ENCODE data around the gene MAP2K1. TPM values are rescaled to one million over a fixed set of nuclear protein-coding genes. Genes with fewer than 3 reads are reported as not detected.
A peak's percentile ranks its signal among the peaks of the same experiment; 100 is the strongest.

MAP2K1 gene
- total RNA-seq, 1 experiment from 2014 or later = 108 TPM

- H3K27ac Mint-ChIP-seq (ENCODE audit: low read depth, unreplicated experiment) = peak overlapping the region; percentile 94
- H3K27me3 Mint-ChIP-seq (ENCODE audit: insufficient read depth, unreplicated experiment) = no peaks in the 10 kb centered on the region
- intact Hi-C loops (cut with micrococcal nuclease) = loop anchor here (2.0 kb wide), 1 partner anchor 61 kb away; no protein-coding TSS in a partner anchor
- no peak for DNase-seq (ENCODE audit: unreplicated experiment)
- no peaks in the 10 kb centered on the region for H3K9me3 Mint-ChIP-seq (ENCODE audit: unreplicated experiment)
- peaks cover 10% of the 10 kb centered on the region for H3K4me1 Mint-ChIP-seq (ENCODE audit: insufficient read depth, unreplicated experiment)
- no peak for TF ChIP-seq CTCF (IDR thresholded peaks at IDR 0.05; ENCODE audit: unreplicated experiment)
- H3K4me3 Mint-ChIP-seq (ENCODE audit: unreplicated experiment) = peak overlapping the region; percentile 83
- CTCF ChIA-PET = no interaction called here
- BruUV-seq (replicated peaks) = no TSS peak
- H3K36me3 Mint-ChIP-seq (ENCODE audit: insufficient read depth, unreplicated experiment) = peaks cover 41% of the 10 kb centered on the region
- POLR2A ChIA-PET = interaction anchor here (0.6 to 3.7 kb wide), 27 partner anchors 9 to 1227 kb away, joined by 3 to 90 read pairs (median 4); partner anchors contain the start of genes MAP2K1 and MAP2K5
Observed at GRCh38 chr15:66505818-66506217, 119.1 kb downstream of the MAP2K1 start.

GRCh38 chr15:66508293-66508883, 121.7 kb downstream of the MAP2K1 start:
- peaks cover 30% of the 10 kb centered on the region for H3K36me3 Mint-ChIP-seq (ENCODE audit: insufficient read depth, unreplicated experiment)
- ChIA-PET CTCF (interaction anchor here (0.6 to 1.3 kb wide), 2 partner anchors 10 to 281 kb away, joined by 4 to 5 read pairs; partner anchors contain the start of gene SNAPC5), POLR2A (interaction anchor here (0.6 to 2.0 kb wide), 3 partner anchors 10 to 838 kb away, joined by 3 to 9 read pairs (median 5); partner anchors contain the start of gene SNAPC5)
- intact Hi-C loops (cut with micrococcal nuclease) = no loop called here
- H3K9me3 Mint-ChIP-seq (ENCODE audit: unreplicated experiment) = no peaks in the 10 kb centered on the region
- no peaks in the 10 kb centered on the region for H3K27me3 Mint-ChIP-seq (ENCODE audit: insufficient read depth, unreplicated experiment)
- H3K27ac Mint-ChIP-seq (ENCODE audit: low read depth, unreplicated experiment) = no peak overlapping the region
- no TSS peak for BruUV-seq (replicated peaks)
- no peak for TF ChIP-seq CTCF (IDR thresholded peaks at IDR 0.05; ENCODE audit: unreplicated experiment)
- no peak overlapping the region for H3K4me3 Mint-ChIP-seq (ENCODE audit: unreplicated experiment)
- no peak for DNase-seq (ENCODE audit: unreplicated experiment)
- peaks cover 10% of the 10 kb centered on the region for H3K4me1 Mint-ChIP-seq (ENCODE audit: insufficient read depth, unreplicated experiment)

DNA sequence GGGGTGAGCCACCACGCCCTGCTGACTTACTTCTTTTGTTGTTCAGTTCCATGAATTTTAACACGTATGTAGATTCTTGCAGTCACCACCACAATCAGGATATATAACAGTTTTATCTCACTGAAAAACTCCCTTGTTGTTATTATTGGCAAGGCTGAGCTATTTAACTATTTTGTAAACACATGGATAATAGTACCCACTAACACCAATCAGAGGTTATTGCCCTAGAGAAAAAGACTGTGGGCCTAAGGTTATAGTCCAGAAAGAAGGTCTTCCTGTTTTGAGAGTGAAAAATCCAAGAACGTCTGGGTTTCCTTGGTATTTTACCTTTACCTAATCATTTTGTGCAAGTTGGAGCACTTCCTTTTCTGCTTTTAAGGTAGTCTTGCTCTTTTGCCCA, 127.9 kb downstream of the MAP2K1 start:
- POLR2A ChIA-PET = interaction anchor here (0.7 to 1.3 kb wide), 2 partner anchors 9 to 18 kb away, joined by 5 to 6 read pairs; partner anchors contain the start of genes RPL4 and ZWILCH
- BruUV-seq (replicated peaks) = no TSS peak
- CTCF ChIA-PET = interaction anchor here (0.6 kb wide), 1 partner anchor 120 kb away, joined by 3 read pairs; no protein-coding TSS in a partner anchor
- TF ChIP-seq CTCF (IDR thresholded peaks at IDR 0.05; ENCODE audit: unreplicated experiment) = no peak
- no peak overlapping the region for H3K4me3 Mint-ChIP-seq (ENCODE audit: unreplicated experiment)
- no peaks in the 10 kb centered on the region for H3K27me3 Mint-ChIP-seq (ENCODE audit: insufficient read depth, unreplicated experiment)
- H3K27ac Mint-ChIP-seq (ENCODE audit: low read depth, unreplicated experiment) = no peak overlapping the region
- H3K9me3 Mint-ChIP-seq (ENCODE audit: unreplicated experiment) = no peaks in the 10 kb centered on the region
- intact Hi-C loops (cut with micrococcal nuclease) = no loop called here
- peaks cover 40% of the 10 kb centered on the region for H3K36me3 Mint-ChIP-seq (ENCODE audit: insufficient read depth, unreplicated experiment)
- no peak for DNase-seq (ENCODE audit: unreplicated experiment)
- no peaks in the 10 kb centered on the region for H3K4me1 Mint-ChIP-seq (ENCODE audit: insufficient read depth, unreplicated experiment)

GRCh38 chr15:66515901-66516322, 129.2 kb downstream of the MAP2K1 start:
- H3K36me3 Mint-ChIP-seq (ENCODE audit: insufficient read depth, unreplicated experiment) = peaks cover 43% of the 10 kb centered on the region
- ChIA-PET POLR2A (interaction anchor here (1.0 to 1.3 kb wide), 2 partner anchors 9 to 11 kb away, joined by 4 read pairs; partner anchors contain the start of genes RPL4 and ZWILCH), CTCF (interaction anchor here (0.6 kb wide), 1 partner anchor 1281 kb away, joined by 4 read pairs; no protein-coding TSS in a partner anchor)
- no peaks in the 10 kb centered on the region for H3K9me3 Mint-ChIP-seq (ENCODE audit: unreplicated experiment)
- no peak for TF ChIP-seq CTCF (IDR thresholded peaks at IDR 0.05; ENCODE audit: unreplicated experiment)
- DNase-seq (ENCODE audit: unreplicated experiment) = no peak
- no peaks in the 10 kb centered on the region for H3K27me3 Mint-ChIP-seq (ENCODE audit: insufficient read depth, unreplicated experiment)
- no peak overlapping the region for H3K27ac Mint-ChIP-seq (ENCODE audit: low read depth, unreplicated experiment)
- BruUV-seq (replicated peaks) = no TSS peak
- H3K4me1 Mint-ChIP-seq (ENCODE audit: insufficient read depth, unreplicated experiment) = no peaks in the 10 kb centered on the region
- intact Hi-C loops (cut with micrococcal nuclease) = no loop called here
- no peak overlapping the region for H3K4me3 Mint-ChIP-seq (ENCODE audit: unreplicated experiment)

Measured in MCF 10A (cell line).